ENCODE results near the gene FXR1. TPM values are rescaled to one million over a fixed set of nuclear protein-coding genes. Genes with fewer than 3 reads are reported as not detected.

Gene FXR1
- total RNA-seq, 1 donor, result 161 TPM

DNA sequence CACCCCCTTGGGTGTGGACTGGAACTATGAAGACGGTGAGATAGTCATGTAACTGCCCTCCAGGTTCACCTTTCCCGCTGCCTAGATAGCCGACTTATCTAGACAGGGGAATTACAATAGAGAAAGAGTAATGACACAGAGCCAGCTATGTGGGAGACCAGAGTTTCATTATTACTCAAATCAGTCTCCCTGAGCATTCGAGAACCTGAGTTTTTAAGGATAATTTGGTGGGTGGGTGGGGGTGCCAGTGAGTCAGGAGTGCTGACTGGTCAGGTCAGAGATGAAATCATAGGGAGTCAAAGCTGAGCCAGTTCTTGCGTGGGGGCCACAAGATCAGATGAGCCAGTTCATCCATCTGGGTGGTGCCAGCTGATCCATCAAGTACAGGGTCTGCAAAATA is 96.8 kb downstream of the FXR1 start:
- no peak overlapping the region for H3K4me3 ChIP-seq (ENCODE audit: low read length)
- H3K27me3 ChIP-seq (ENCODE audit: insufficient read depth, low read length), result no peaks in the 10 kb centered on the region
- H3K9me3 ChIP-seq (ENCODE audit: low read depth, low read length), result no peaks in the 10 kb centered on the region
- no peaks in the 10 kb centered on the region for H3K4me1 ChIP-seq (ENCODE audit: insufficient read depth, low read length)

DNA sequence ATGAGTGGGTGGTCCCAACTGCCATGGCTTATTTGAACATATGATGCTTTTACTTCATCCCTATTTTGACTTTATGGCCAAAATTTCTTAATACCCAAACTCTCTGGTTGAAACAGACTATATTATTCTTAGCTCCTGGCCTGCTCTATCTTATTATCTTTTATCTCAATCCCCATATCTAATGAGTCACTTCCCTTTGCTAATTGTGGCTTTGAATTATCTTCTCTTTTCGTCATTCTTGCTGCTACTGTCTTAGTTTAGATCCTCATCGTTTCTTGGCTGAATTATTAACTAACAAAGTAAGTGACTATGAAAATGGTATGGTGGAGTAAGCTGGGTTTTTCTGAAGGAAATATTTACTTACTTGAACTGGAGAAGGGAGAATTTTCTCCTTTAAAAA is 105.2 kb downstream of the FXR1 start:
- no peak overlapping the region for H3K4me3 ChIP-seq (ENCODE audit: low read length)
- H3K9me3 ChIP-seq (ENCODE audit: low read depth, low read length), result no peaks in the 10 kb centered on the region
- H3K4me1 ChIP-seq (ENCODE audit: insufficient read depth, low read length), result no peaks in the 10 kb centered on the region
- peaks cover 3% of the 10 kb centered on the region for H3K27me3 ChIP-seq (ENCODE audit: insufficient read depth, low read length)

DNA sequence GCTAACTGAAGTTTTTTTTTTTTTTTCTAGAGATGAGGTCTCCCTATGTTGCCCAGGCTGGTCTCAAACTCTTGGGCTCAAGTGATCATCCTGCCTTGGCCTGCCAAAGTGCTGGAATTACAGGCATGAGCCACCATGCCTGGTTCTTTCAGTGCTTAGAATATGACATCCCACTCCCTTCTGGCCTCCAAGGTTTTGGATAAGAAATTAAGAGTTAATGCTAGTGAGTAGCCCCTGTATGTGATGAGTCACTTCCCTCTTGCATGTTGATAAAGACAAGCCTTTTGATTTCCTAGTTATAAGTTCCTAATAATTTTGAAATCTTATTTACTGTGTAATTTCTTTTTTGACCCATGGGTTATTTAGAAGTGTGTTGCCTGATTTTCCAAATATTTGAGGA is 112.7 kb downstream of the FXR1 start:
- no peaks in the 10 kb centered on the region for H3K27me3 ChIP-seq (ENCODE audit: insufficient read depth, low read length)
- H3K4me1 ChIP-seq (ENCODE audit: insufficient read depth, low read length), result no peaks in the 10 kb centered on the region
- H3K4me3 ChIP-seq (ENCODE audit: low read length), result no peak overlapping the region
- H3K9me3 ChIP-seq (ENCODE audit: low read depth, low read length), result peaks cover 14% of the 10 kb centered on the region

DNA sequence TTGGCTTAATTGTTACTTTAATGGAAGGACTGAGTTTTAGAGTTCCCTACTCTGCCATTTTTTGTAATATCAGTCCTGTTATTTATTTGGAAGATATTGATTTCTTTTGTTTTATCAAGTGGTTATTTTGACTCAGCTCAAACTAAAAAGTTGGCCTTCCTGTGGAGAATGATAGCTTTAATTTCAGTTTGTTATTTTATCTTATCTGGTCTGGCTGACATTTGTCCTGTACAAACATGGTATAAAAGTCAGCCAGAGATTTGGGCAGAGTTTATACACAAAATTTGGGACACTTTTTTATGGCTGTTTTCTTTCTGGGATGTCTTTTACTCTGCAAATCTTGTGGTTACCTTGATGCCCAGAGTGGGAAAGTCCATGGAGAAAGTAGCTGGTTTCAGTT is 118.5 kb downstream of the FXR1 start:
- Histone ChIP-seq H3K4me3 (ENCODE audit: low read length) (no peak overlapping the region), H3K27me3 (ENCODE audit: insufficient read depth, low read length) (no peaks in the 10 kb centered on the region), H3K4me1 (ENCODE audit: insufficient read depth, low read length) (no peaks in the 10 kb centered on the region), H3K9me3 (ENCODE audit: low read depth, low read length) (peaks cover 1% of the 10 kb centered on the region)

Other genes starting within 250 kb of the FXR1 start
- gene CCDC39, start 233.2 kb upstream of the FXR1 start, total RNA-seq, result not detected
- gene DNAJC19, start 77.1 kb downstream of the FXR1 start, total RNA-seq, result 17.9 TPM

All from mononuclear cell (primary cell).